NK-92 (cell line): ENCODE measurements around the gene RBM17.
"Not testable (repeated sequence)": the region's sequence is repeated elsewhere in the genome, so short reads cannot be mapped to it uniquely, and the experiment has no call there.

Source experiments
- DNase-seq: peaks from one replicate; lab custom pipeline; 2025; ENCODE audit not compliant: unreplicated experiment; lab: John Stamatoyannopoulos, UW

RBM17 gene

GRCh38 chr10:6056411-6057135, 32.3 kb upstream of the RBM17 start:
- DNase-seq: no peak

DNA sequence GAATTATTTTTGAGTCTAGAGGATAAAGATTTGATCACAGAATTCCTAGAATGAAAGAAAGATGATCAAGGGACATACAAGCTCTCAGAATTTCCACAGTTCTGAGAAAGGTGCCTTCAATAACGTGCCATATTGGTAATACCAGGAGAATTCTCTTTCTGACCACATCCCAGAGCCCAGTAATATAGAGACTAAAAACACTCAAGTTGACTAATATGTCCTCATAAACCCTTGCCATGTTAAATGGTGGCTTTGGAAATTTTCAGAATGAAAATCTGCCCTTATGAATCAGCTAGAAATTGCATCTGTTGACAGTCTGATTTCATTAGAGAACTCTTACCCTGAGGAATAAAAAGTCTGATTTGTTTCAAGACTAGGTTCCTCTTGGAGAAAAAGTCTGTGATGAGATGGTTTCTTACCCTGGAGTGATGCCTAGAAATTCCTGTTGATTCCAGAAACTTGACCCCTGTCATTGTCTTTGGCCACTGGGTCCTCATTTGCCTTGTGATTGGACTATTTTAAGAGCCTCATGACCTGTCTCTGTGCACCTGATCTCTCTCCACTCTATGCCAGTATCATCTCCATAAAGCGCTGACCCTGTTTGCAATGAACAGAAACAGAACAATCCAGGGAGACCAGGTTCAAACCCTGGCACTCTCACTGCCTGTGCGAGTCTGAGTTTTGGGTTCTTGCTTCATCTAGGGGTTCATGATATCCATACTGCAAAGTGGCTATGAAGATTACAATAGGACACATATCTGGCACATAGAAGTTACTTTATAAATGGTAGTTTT, 30.0 kb upstream of the RBM17 start:
- no peak for DNase-seq

DNA sequence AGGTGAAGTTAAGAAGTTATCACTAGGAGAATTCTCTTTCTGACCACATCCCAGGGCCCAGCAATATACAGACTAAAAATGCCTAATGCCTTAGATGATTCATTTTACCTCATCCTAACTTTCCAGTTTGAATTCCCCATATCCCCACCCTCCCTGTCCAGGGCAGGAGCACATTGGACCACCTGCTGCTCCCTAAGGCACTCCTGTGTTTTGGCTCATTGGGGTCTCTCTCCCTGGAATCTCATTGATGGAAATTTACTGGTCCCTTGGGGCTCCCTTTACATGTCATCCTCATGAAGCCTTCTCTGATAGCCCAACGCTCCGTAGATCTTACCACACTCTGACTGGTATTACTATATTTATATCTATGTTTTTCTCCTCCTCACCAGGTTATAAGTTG, 29.3 kb upstream of the RBM17 start:
- DNase-seq: no peak

DNA sequence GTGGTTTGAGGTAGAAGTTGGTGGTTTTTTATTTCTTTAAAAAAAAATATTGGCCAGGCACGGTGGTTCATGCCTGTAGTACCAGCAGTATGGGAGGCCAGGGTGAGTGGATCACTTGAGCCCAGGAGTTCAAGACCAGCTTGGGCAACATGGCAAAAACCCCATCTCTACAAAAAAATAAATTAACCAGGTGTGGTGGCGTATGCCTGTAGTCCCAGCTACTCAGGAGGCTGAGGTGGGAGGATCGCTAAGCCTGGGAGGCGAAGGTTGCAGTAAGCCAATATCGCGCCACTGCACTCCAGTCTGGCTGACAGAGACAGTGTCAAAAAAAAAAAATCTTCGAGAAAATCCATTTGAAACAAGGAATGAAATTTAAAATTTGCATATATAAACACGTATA, 27.8 kb upstream of the RBM17 start:
- DNase-seq: no peak

DNA sequence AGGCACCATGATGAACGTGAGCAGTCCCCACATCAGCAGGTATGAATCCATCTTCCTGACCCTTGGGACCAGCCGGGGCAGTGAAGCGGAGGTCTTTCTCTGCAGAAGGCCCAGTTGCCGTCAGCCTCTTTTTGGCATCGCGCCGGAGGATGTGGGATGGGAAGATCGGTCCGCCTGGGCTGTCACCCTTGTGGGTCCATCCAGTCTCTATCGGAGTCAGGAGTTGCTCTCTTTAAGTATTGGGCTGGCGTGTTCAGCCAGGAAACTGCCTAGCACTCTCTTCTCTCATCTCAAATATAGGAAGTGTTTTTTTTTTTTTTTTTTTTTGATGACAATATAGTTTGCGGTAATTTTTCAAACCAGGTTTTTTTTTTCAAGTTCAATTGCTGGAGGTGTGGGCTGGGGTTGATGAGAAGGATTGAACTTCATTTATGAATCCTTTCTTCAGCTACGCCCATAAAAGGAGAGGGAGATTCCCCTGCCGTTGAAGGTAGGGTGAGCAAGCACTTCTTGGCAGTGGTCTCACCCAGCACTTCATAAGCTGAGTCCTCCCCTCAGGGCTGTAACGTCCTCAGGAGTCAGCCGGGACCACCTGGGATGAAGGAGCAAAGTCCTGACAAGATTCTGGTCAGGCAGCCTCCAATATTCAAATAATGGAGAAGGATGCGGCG, 26.6 kb upstream of the RBM17 start, which contains the start of gene IL2RA:
TSS of gene IL2RA (minus strand) at position 267 of the 671 bp plus-strand sequence. CDS start at position 51, 216 bp downstream.
- no peak for DNase-seq

- no peak for DNase-seq
These were observed 24.7 kb upstream of the RBM17 start for GRCh38 chr10:6064119-6064518.

- DNase-seq: not testable (repeated sequence)
These were observed 24.1 kb upstream of the RBM17 start for GRCh38 chr10:6064726-6065125.

- no peak for DNase-seq
These were observed 23.4 kb upstream of the RBM17 start for GRCh38 chr10:6065406-6065805.

DNA sequence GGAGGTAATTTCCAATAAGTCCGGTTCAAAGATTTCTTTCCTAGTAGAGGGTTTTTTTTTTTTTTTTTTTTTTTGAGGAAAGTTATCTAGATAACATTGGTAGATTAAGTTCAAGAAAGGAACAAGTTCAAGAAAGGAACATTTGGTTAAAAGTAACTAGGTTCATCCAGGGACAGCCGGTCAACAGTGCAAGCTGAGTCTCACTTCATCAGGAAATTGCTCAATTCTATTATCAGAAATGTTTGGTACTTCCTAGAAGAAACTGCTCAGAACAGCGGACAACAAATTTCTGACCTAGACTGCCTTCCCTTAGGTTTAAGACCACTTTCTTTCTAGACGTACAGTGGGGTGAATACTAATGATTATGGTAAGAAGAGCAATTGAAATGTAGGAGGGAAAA, 23.0 kb upstream of the RBM17 start:
- DNase-seq: no peak

- no peak for DNase-seq
These were observed 21.4 kb upstream of the RBM17 start for GRCh38 chr10:6067457-6067856.

- no peak for DNase-seq
These were observed 20.8 kb upstream of the RBM17 start for GRCh38 chr10:6068006-6068405.

- no peak for DNase-seq
These were observed 20.4 kb upstream of the RBM17 start for GRCh38 chr10:6068422-6068821.

GRCh38 chr10:6069081-6069931, 19.5 kb upstream of the RBM17 start:
- DNase-seq: no peak

GRCh38 chr10:6070660-6071059, 18.2 kb upstream of the RBM17 start:
- DNase-seq: no peak

DNA sequence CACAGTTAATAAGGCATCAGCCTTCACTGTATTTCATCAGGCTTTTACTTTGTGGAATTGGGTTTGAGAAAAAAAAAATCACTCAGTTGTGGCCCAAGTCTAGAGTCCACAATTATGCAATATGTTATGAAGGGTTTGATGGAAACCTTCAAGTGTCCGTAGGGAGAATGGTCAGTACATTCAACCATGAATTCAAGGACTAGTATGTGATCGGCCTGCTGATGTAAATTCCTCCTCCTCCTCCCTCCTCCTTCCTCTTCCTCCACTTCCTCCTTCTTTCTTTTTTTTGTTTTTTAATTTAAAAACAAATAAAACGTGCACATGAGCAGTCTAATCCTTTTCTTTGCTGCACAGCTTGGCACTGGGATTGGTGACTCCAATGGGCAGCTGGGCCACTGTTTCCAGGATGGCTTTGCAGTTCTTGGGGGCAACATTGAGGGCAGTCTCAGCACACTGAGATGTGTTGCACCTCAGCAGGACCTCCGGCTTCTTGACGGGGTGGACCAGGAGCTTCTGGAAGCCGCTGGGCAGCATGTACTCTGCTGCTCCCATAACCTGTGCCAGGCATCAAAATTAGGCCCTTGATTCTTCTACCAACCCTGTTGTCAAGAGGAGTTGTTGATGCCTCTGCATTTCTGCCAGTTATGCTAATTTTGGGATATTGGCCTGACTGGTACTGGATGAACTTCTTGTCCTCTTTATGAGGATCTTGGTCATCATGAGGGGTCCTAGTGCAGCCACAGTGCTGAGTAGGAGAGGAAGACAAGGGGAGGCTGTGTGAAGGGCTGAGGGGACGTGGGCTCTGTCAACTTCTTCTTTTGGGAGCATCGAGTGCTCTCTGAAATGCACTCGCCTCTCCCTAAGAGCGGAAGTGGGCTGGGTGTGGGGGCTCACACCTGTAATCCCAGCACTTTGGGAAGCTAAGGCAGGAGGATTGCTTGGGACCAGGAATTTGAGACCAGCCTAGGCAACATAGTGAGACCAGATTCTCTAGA, 17.4 kb upstream of the RBM17 start:
- DNase-seq: no peak

- no peak for DNase-seq
These were observed 16.5 kb upstream of the RBM17 start for GRCh38 chr10:6072215-6072934.

DNA sequence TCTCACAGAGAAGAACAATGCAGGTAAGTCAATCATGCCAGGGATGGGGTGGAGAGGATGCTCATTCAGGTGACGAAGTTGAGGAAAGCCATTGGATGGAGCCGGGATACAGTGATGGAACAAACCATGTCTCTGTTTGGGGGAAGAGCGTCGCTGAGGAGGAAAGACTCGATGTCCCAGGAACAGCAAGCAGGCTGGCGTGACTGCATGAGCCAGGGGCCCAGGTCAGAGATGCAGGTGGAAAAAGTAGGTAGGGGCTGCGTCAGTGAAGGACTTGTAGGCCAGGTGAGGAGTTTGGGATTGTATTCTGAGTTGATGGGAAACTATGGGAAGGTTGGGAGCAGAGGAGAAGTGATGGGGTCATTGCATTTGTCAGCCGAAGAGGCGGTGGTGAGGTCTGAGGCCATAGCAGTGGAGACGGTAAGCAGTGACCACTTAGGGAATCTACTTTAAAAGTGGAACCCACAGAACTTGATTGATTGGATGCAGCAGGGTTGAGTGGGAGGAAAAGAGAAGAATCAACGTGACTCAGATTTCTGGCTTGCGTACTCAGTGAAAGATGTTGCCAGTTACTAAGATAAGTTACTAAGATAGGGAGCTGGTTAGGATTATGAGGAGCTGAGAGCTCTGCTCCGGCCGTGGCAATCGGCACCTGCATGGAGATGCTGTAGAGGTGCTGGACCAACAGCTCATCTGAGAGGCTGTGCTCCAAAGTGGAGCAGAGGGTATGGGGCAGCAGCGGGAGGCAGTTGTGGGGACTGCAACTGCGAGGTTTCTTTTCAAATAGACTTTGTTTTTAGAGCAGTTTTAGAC, 14.1 kb upstream of the RBM17 start:
- no peak for DNase-seq

DNA sequence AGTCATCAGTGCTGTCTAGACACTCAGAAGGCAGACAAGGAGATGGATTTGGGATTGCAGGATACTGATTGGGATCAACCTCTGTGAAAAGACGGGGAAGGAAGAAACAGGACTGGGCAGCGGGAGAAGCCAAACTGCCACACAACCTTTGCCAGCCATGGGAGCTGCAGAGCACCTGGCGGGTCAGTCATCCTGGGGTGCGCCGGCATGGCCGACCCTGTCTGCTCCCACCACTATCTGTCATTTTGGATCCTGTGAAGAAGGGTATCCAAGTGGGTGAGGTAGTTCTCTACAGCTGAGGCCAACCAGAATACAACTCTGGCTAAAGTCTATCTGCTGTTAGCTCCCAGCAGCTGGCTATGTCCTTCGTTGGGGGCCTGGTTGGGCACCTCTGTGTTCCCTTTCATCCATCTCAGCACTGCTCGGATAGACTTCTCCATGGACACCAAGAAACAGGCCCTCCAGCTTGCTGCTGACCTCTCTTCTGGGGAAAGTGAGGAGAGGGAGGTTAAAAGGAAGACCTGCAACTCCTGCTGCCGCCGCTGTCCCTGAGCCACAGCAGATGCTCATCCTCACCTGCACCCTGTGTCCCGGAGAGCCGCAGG, 11.7 kb upstream of the RBM17 start:
- DNase-seq: no peak
